ENCODE data around the gene PITPNM3. TPM values are rescaled to one million over a fixed set of nuclear protein-coding genes. Genes with fewer than 3 reads are reported as not detected.

Gene PITPNM3
- total RNA-seq, 4 donors from 2014 or later: 12.7 to 51.6 (median 29.7) TPM

DNA sequence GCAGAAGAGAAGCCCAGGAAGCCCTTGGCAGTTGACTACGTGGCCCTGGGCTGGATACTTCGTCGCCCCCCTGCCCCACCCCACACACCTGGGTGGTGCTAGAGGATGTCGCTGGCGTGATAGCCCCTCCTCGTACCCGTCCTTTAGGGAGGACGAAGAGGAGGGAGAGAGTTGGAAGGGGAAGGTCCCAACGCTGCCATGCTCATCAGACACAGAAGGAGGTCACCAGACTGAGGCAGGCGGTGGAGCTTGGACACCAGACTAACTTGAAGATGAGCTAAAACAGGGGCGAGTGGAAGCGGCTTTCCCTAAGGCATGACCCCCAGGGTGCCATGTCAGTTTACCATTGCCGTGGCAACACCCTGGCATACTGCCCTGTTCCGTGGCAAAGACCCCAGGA, 132.4 kb downstream of the PITPNM3 start:
- no peak overlapping the region for H3K27ac ChIP-seq
- in situ Hi-C loops (cut with MboI; ENCODE audit: low pct_ligation_motif_present in 1 of 4, low pct_unique_long_range_greater_than_20kb in 1 of 4, low sequenced_read_pairs in 3 of 4): loop anchor here in 2 of 4 donors (5.0 kb wide), 1 partner anchor 837 kb away; no protein-coding TSS in a partner anchor
- H3K36me3 ChIP-seq: no peaks in the 10 kb centered on the region
- peaks cover 9% of the 10 kb centered on the region for H3K27me3 ChIP-seq
- TF ChIP-seq EP300 (IDR thresholded peaks at IDR 0.05; ENCODE audit: low read depth): no peak
- TF ChIP-seq POLR2AphosphoS5 (IDR thresholded peaks at IDR 0.05): no peak
- TF ChIP-seq POLR2A (IDR thresholded peaks at IDR 0.05): no peak
- intact Hi-C loops (cut with DNase I; ENCODE audit: low total_unique reads): no loop called here
- 62 to 76% methylated on average over 6 to 14 of the region's 14 CpGs for WGBS, 2 donors (ENCODE audit: low coverage in 1 of 2)
- peaks cover 0 to 7% (median 0%) of the 10 kb centered on the region in 4 donors for H3K4me1 ChIP-seq
- H3K9me3 ChIP-seq: no peaks in the 10 kb centered on the region
- no peak for DNase-seq
- no peak overlapping the region for H3K4me3 ChIP-seq

DNA sequence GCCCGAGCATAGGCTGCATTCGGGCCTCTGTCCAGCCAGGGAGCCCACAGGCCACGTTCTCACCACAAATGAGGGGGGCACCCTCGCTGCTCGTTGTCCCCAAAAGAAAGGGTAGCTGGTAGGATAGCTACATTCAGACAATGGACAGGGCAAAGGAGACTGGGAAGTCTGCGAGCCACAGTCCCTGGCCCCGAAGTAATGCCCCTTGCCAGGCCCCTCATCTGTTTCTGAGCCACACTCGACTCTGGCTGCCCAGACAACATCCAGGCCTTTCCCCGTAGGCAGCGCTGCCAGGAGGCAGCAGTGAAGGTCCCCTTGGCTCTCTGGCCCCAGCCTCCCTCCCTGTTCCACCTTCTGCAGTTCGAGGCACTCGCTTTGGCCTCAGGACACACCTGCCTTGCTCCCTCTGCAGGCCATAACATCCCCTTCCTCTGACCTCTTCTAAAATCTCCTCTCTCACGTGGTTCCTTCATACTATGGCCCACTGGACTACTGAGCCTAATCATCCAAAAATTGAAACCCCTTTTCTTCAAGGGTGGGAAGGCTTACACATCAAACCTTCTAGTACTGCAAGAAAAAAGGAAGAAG, 133.6 kb downstream of the PITPNM3 start:
- no peak overlapping the region for H3K4me3 ChIP-seq
- intact Hi-C loops (cut with DNase I; ENCODE audit: low total_unique reads): no loop called here

DNA sequence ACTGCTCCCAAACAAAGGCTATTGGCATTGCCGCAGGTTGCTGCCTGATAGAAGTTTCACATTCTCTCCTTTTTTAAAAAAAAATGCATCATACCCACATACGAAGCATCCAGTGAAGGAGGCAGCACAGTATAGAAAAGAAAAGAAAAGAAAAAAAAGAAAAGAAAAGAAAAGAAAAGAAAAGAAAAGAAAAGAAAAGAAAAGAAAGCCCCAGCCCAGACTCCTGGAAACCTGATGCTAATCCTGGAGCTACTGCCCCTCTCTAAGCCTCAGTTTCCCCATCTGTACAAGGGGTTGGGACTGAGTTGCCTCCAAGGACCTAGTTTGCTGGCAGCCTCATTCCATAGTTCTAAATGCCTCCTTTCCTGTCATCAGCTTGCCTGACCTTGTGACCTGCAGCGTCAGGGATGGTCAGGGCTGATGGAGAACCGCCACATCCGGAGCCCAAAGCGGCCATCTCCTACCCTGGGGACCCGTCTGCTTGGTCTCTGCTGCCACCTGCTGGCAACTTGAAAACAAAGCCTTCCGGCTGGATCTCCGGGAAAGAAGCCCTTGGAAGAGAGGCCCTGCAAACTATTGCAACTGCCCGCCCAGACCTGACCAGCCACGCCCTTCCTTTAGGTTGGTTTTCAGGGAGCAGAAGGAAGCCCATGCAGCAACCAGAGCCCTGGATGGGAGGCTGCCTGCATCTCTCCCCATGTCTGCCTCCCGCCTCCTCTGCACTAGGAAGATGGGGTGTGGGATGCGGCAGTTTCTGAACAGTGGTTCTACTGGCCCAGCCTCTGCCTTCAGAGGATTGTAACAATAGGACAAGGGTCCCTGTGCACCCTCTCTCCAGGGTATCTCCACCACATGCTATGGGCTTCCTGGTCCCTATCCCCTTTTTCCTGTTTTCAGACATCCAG, 134.4 kb downstream of the PITPNM3 start:
- DNase-seq: peak; percentile 80
- in situ Hi-C loops (cut with MboI; ENCODE audit: low pct_ligation_motif_present in 1 of 4, low pct_unique_long_range_greater_than_20kb in 1 of 4, low sequenced_read_pairs in 3 of 4): loop anchor here in 2 of 4 donors (5.0 kb wide), 1 partner anchor 835 kb away; no protein-coding TSS in a partner anchor
- peaks cover 9% of the 10 kb centered on the region for H3K27me3 ChIP-seq

More for the DNA sequence above, 133.6 kb downstream of the PITPNM3 start:
- no peaks in the 10 kb centered on the region for H3K9me3 ChIP-seq
- TF ChIP-seq POLR2A (IDR thresholded peaks at IDR 0.05) (no peak), EP300 (IDR thresholded peaks at IDR 0.05; ENCODE audit: low read depth) (no peak), POLR2AphosphoS5 (IDR thresholded peaks at IDR 0.05) (no peak)
- TF ChIP-seq, protein P1, sequence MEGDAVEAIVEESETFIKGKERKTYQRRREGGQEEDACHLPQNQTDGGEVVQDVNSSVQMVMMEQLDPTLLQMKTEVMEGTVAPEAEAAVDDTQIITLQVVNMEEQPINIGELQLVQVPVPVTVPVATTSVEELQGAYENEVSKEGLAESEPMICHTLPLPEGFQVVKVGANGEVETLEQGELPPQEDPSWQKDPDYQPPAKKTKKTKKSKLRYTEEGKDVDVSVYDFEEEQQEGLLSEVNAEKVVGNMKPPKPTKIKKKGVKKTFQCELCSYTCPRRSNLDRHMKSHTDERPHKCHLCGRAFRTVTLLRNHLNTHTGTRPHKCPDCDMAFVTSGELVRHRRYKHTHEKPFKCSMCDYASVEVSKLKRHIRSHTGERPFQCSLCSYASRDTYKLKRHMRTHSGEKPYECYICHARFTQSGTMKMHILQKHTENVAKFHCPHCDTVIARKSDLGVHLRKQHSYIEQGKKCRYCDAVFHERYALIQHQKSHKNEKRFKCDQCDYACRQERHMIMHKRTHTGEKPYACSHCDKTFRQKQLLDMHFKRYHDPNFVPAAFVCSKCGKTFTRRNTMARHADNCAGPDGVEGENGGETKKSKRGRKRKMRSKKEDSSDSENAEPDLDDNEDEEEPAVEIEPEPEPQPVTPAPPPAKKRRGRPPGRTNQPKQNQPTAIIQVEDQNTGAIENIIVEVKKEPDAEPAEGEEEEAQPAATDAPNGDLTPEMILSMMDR (IDR thresholded peaks at IDR 0.05): no peak
- 63% methylated on average over 13 of the region's 13 CpGs; no CpG with 5 or more reads in 1 of the 2 donors for WGBS, 2 donors (ENCODE audit: low coverage in 1 of 2)
- in situ Hi-C loops (cut with MboI; ENCODE audit: low pct_ligation_motif_present in 1 of 4, low pct_unique_long_range_greater_than_20kb in 1 of 4, low sequenced_read_pairs in 3 of 4): loop anchor here in 2 of 4 donors (5.0 kb wide), 1 partner anchor 835 kb away; no protein-coding TSS in a partner anchor
- DNase-seq: no peak
- no peaks in the 10 kb centered on the region for H3K36me3 ChIP-seq
- no peak overlapping the region for H3K27ac ChIP-seq
- peaks cover 9% of the 10 kb centered on the region for H3K27me3 ChIP-seq
- H3K4me1 ChIP-seq: peaks cover 0 to 6% (median 0%) of the 10 kb centered on the region in 4 donors

DNA sequence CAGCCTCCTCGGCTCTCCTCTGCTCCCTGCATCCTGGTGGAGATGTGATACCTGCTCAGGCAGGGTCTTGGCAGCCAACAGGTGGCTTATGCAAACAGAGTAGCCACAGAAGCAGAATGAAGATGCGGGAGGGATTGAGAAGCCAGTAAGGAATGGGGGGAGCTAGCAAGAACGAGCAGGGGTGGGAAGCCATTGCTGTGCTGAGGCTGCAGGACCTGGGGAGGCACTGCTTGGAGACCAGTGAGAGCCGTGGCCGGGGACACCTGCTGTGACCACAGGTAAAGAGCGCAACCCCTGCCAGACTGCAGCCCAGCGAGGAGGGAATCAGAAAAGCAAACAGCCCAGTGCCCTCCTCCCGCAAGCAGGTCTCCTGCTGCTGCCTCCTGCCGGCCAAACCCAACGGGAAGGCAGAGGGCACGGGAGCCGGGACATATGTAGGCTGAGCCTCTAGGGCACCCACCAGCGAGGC, 136.1 kb downstream of the PITPNM3 start:
- TF ChIP-seq EP300 (IDR thresholded peaks at IDR 0.05; ENCODE audit: low read depth): no peak
- TF ChIP-seq, protein P1 (IDR thresholded peaks at IDR 0.05): peak in 2 of 5 experiments; percentile 13 to 17
- DNase-seq: no peak

More for the DNA sequence above, 134.4 kb downstream of the PITPNM3 start:
- TF ChIP-seq, protein P1 (IDR thresholded peaks at IDR 0.05): peak; percentile 68 to 87 (median 78)
- no peak for TF ChIP-seq EP300 (IDR thresholded peaks at IDR 0.05; ENCODE audit: low read depth)
- no peaks in the 10 kb centered on the region for H3K4me1 ChIP-seq
- no peaks in the 10 kb centered on the region for H3K9me3 ChIP-seq
- intact Hi-C loops (cut with DNase I; ENCODE audit: low total_unique reads): loop anchor here (2.0 kb wide), 1 partner anchor 835 kb away; no protein-coding TSS in a partner anchor
- no peak overlapping the region for H3K4me3 ChIP-seq
- H3K27ac ChIP-seq: no peak overlapping the region
- H3K36me3 ChIP-seq: no peaks in the 10 kb centered on the region
- WGBS, 2 donors (ENCODE audit: low coverage in 1 of 2): 24% methylated on average over 12 of the region's 13 CpGs; no CpG with 5 or more reads in 1 of the 2 donors

More for the DNA sequence above, 136.1 kb downstream of the PITPNM3 start:
- Histone ChIP-seq H3K4me1 (no peaks in the 10 kb centered on the region), H3K27me3 (peaks cover 9% of the 10 kb centered on the region), H3K4me3 (no peak overlapping the region), H3K36me3 (no peaks in the 10 kb centered on the region), H3K27ac (no peak overlapping the region), H3K9me3 (no peaks in the 10 kb centered on the region)
- WGBS, 2 donors (ENCODE audit: low coverage in 1 of 2): 13% methylated on average over 13 of the region's 13 CpGs; no CpG with 5 or more reads in 1 of the 2 donors
- in situ Hi-C loops (cut with MboI; ENCODE audit: low pct_ligation_motif_present in 1 of 4, low pct_unique_long_range_greater_than_20kb in 1 of 4, low sequenced_read_pairs in 3 of 4) (loop anchor here in 2 of 4 donors (5.0 kb wide), 1 partner anchor 833 kb away; no protein-coding TSS in a partner anchor), intact Hi-C loops (cut with DNase I; ENCODE audit: low total_unique reads) (loop anchor here (2.0 kb wide), 1 partner anchor 833 kb away; no protein-coding TSS in a partner anchor)

All from transverse colon (tissue), 4 donors.